GM13977 (cell line): ENCODE results near the gene ASB1.

Experiments used
- DNase-seq: peaks from one replicate; pipeline ENCODE4 v3.0.0; 2012; ENCODE audit warnings: low spot score
- in situ Hi-C: fragments of 300-500 bp; cut with MboI; formaldehyde crosslinking; loops from one replicate; pipeline ENCODE4 v1.12.0; 2022; ENCODE audit warnings: low sequenced_read_pairs, low pct_unique_long_range_greater_than_20kb, mixed read lengths, inconsistent platforms; ENCODE audit not compliant: unreplicated experiment
- TF ChIP-seq, protein P1 (sequence below): IDR thresholded peaks from 2 replicates; pipeline ENCODE4 v1.5.1; 2012; ENCODE audit warnings: mild to moderate bottlenecking, control low read depth; ENCODE audit not compliant: insufficient read depth; ENCODE audit errors: extremely low read depth, missing control alignments

Gene ASB1

GRCh38 chr2:238483656-238484055, 56.9 kb downstream of the ASB1 start:
- DNase-seq: no peak
- TF ChIP-seq, protein P1, sequence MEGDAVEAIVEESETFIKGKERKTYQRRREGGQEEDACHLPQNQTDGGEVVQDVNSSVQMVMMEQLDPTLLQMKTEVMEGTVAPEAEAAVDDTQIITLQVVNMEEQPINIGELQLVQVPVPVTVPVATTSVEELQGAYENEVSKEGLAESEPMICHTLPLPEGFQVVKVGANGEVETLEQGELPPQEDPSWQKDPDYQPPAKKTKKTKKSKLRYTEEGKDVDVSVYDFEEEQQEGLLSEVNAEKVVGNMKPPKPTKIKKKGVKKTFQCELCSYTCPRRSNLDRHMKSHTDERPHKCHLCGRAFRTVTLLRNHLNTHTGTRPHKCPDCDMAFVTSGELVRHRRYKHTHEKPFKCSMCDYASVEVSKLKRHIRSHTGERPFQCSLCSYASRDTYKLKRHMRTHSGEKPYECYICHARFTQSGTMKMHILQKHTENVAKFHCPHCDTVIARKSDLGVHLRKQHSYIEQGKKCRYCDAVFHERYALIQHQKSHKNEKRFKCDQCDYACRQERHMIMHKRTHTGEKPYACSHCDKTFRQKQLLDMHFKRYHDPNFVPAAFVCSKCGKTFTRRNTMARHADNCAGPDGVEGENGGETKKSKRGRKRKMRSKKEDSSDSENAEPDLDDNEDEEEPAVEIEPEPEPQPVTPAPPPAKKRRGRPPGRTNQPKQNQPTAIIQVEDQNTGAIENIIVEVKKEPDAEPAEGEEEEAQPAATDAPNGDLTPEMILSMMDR: no peak
- in situ Hi-C loops: no loop called here

GRCh38 chr2:238484522-238485452, 58.1 kb downstream of the ASB1 start:
- in situ Hi-C loops: no loop called here
- TF ChIP-seq, protein P1: no peak
- no peak for DNase-seq

- TF ChIP-seq, protein P1: no peak
- in situ Hi-C loops: no loop called here
- DNase-seq: no peak
Observed at GRCh38 chr2:238486123-238486848, 59.6 kb downstream of the ASB1 start.

DNA sequence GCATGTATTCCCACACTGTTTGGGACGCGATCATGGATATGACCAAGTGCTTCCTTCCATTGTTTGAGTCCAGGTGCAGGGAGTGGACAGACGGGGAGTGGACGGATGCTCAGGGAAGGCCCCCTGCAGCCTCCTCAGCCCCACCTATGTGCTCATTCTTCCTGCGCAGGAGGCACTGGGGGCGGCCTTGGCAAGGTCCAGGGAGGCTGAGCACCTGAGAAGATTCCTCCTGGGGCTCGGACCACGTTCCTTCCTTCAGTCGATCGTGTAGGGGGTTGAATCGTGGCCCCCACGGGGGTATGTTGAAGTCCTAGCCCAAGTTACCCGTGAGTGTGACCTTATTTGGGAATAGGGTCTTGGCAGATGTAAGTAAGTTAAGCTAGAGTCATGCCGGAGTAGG, 60.4 kb downstream of the ASB1 start:
- in situ Hi-C loops: no loop called here
- TF ChIP-seq, protein P1: no peak

DNA sequence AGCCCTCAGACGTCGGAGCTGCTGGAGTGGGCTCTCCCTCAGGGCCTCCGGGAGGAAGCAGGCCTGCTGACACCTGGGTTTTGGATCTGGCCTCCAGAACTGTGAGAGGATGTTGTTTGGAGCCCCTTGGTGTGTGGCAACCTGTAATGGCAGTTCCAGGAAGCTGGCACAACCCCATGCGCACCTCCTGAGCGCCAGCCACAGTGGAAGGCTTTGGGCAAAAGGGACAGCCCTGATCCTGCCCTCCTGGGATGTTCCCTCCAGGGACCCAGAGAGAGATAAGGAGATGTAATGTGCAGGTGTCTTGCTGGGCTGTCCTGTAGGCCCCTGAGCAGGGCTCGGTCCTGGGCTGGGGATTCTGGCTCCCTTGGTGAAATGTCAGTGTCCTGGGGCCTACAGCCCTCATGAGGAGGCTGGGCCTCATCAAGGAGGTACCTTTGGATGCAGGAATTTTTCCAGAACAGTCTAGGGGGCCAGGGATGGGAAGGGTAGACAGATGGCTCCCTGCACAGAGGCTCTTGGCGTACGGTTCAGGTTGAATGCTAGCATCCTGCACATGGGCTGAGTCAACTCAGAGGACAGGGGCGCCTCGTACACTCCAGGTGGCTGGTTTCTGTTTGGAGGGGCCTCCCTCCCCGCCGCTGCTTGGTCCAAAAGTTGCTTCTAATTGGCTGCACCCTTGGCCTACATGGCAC, 61.1 kb downstream of the ASB1 start:
- in situ Hi-C loops: no loop called here
- TF ChIP-seq, protein P1: no peak
- no peak for DNase-seq

More for the DNA sequence above, 60.4 kb downstream of the ASB1 start:
- DNase-seq: no peak

GRCh38 chr2:238488347-238488826, 61.7 kb downstream of the ASB1 start:
- TF ChIP-seq, protein P1: no peak
- in situ Hi-C loops: no loop called here
- DNase-seq: no peak
